K562 (cell line): ENCODE measurements around the gene NDC1. TPM values are rescaled to one million over a fixed set of nuclear protein-coding genes. Genes with fewer than 3 reads are reported as not detected.
A peak's percentile ranks its signal among the peaks of the same experiment; 100 is the strongest.

Source experiments
- CTCF ChIP-seq, 3 experiments: IDR thresholded peaks in 2 of 3; conservative IDR thresholded peaks in 1 of 3; 2 replicates each; pipeline ENCODE4 v1.5.1; 2011 to 2012; ENCODE audit warnings: low read length in 3 of 3, mild to moderate bottlenecking in 3 of 3, control low read depth in 2 of 3, improper control_type of control experiment in 1 of 3, inconsistent platforms in 1 of 3, low read depth in 1 of 3, mixed read lengths in 1 of 3, moderate library complexity in 1 of 3; ENCODE audit not compliant: insufficient read depth in 2 of 3
- ESRRB ChIP-seq: fragments of 250-450 bp; sonication (Bioruptor Pico); IDR thresholded peaks from 2 replicates; pipeline ENCODE4 v1.5.0; 2020; ENCODE audit warnings: mild to moderate bottlenecking, moderate library complexity, borderline replicate concordance
- KAT8 ChIP-seq: fragments of 450-650 bp; IDR thresholded peaks from 2 replicates; pipeline ENCODE4 v1.6.1; 2016; ENCODE audit warnings: low read depth, mild to moderate bottlenecking
- MAFF ChIP-seq: IDR thresholded peaks from 2 replicates; pipeline ENCODE4 v1.6.1; 2012; ENCODE audit warnings: low read length, improper control_type of control experiment
- MTA3 ChIP-seq: fragments of 450-650 bp; formaldehyde crosslinking; IDR thresholded peaks from 2 replicates; pipeline ENCODE4 v1.6.1; 2017; ENCODE audit warnings: mild to moderate bottlenecking, borderline replicate concordance
- SIN3B ChIP-seq: fragments of 450-650 bp; IDR thresholded peaks from 2 replicates; pipeline ENCODE4 v1.6.1; 2017; ENCODE audit warnings: low read depth, mild to moderate bottlenecking, moderate library complexity
- TAF7 ChIP-seq: fragments of 450-650 bp; IDR thresholded peaks from 2 replicates; pipeline ENCODE4 v1.6.1; 2016; ENCODE audit warnings: missing genetic modification characterization, missing compliant biosample characterization
- TEAD4 ChIP-seq, 2 experiments: sonication (generic) in 1 of 2; formaldehyde crosslinking in 1 of 2; IDR thresholded peaks; 2 replicates each; pipeline versions ENCODE4 v1.6.1 to v1.8.0; 2012 to 2022; ENCODE audit warnings: borderline replicate concordance in 1 of 2, inconsistent platforms in 1 of 2, low read length in 1 of 2, mild to moderate bottlenecking in 1 of 2, missing genetic modification reagents in 1 of 2
- YBX1 ChIP-seq: fragments of 450-650 bp; IDR thresholded peaks from 2 replicates; pipeline ENCODE4 v1.7.1; 2016; ENCODE audit warnings: mild to moderate bottlenecking
- ZBTB33 ChIP-seq: sonication (generic); formaldehyde crosslinking; IDR thresholded peaks from 2 replicates; pipeline ENCODE4 v1.8.1; 2023; ENCODE audit warnings: mild to moderate bottlenecking, missing genetic modification reagents
- ZC3H4 ChIP-seq: sonication (generic); formaldehyde crosslinking; IDR thresholded peaks from 2 replicates; pipeline ENCODE4 v1.9.0; 2021; ENCODE audit warnings: missing genetic modification reagents, borderline replicate concordance
- ZFP30 ChIP-seq: fragments of 250-450 bp; sonication (Bioruptor Pico); IDR thresholded peaks from 2 replicates; pipeline ENCODE4 v1.8.0; 2022; ENCODE audit warnings: moderate library complexity, mild to moderate bottlenecking, inconsistent platforms, borderline replicate concordance
- ZNF318 ChIP-seq, 2 experiments: fragments of 450-650 bp; IDR thresholded peaks; 2 replicates each; pipeline ENCODE4 v1.6.1; 2016; ENCODE audit warnings: mild to moderate bottlenecking in 2 of 2, borderline replicate concordance in 1 of 2, low read depth in 1 of 2, moderate library complexity in 1 of 2
- ZNF444 ChIP-seq: fragments of 250-450 bp; sonication (Bioruptor Pico); IDR thresholded peaks from 2 replicates; pipeline ENCODE4 v1.4.0; 2020; ENCODE audit warnings: mild to moderate bottlenecking, moderate library complexity
- ZNF584 ChIP-seq: fragments of 200-800 bp; sonication (Bioruptor generic); IDR thresholded peaks from 2 replicates; pipeline ENCODE4 v1.6.1; 2016; ENCODE audit warnings: low read depth, mild to moderate bottlenecking, missing genetic modification characterization, missing compliant biosample characterization
- ZNF785 ChIP-seq: fragments of 250-450 bp; sonication (Bioruptor Pico); IDR thresholded peaks from 2 replicates; pipeline ENCODE4 v1.4.0; 2020; ENCODE audit warnings: mild to moderate bottlenecking
- polyA plus RNA-seq, 8 experiments: library from polyadenylated mRNA; depleted of rRNA in 4 of 8; stranded (reverse) in 5 of 8; unstranded in 3 of 8; fragments of >200 nt; fragmentation: Nextera tagmentation in 2 of 8; fragmentation: Illumina TruSeq in 1 of 8; extraction: Ambion mirVana in 2 of 8; extraction: Trizol in 1 of 8; gene quantifications; 2 replicates each; pipeline versions ENCODE4 v1.2.1 to v1.2.3, GENCODE V29; 2011 to 2014; ENCODE audit warnings: inconsistent platforms in 1 of 8, missing spikeins in 1 of 8
- total RNA-seq, 7 experiments: library from RNA; depleted of rRNA in 6 of 7; stranded (reverse); fragments of >200 nt in 6 of 7; fragmentation: Illumina TruSeq in 2 of 7; extraction: Trizol in 2 of 7; gene quantifications; 2 replicates each; pipeline versions ENCODE4 v1.2.1 to v1.2.3, GENCODE V29; 2011 to 2021; ENCODE audit warnings: low replicate concordance in 1 of 7

The NDC1 gene
- total and polyA plus RNA-seq, 9 of the 15 experiments (the other 6 are each of a cell fraction or from before 2014, with no cell fraction given) = 26.9 to 102 (median 64.5) TPM

- TF ChIP-seq CTCF (IDR thresholded peaks at IDR 0.05 in 2 of 3, conservative IDR thresholded peaks at IDR 0.05 in 1 of 3; ENCODE audit: insufficient read depth in 2 of 3, low read depth in 1 of 3, low read length in 3 of 3) (peak; percentile 57 to 69 (median 60)), ZNF318 (IDR thresholded peaks at IDR 0.05; ENCODE audit: borderline replicate concordance in 1 of 2, low read depth in 1 of 2) (no peak), ZFP30 (CRISPR knock-in tag) (no peak), ZNF785 (CRISPR knock-in tag) (no peak), ESRRB (no peak), KAT8 (no peak), TEAD4 (IDR thresholded peaks at IDR 0.05; ENCODE audit: low read length) (no peak), TEAD4 (CRISPR knock-in tag; IDR thresholded peaks at IDR 0.05; ENCODE audit: borderline replicate concordance) (no peak), MAFF (peak; percentile 51), ZNF444 (CRISPR knock-in tag) (no peak), ZC3H4 (CRISPR knock-in tag) (no peak), MTA3 (0 out of 2 replicates have a peak, but pooled peaks have one; percentile 48), SIN3B (no peak), TAF7 (tag) (no peak), YBX1 (no peak), ZBTB33 (CRISPR knock-in tag) (no peak), ZNF584 (no peak)
Observed at GRCh38 chr1:53811414-53811851, 26.7 kb downstream of the NDC1 start (continued).
